Measurements from ENCODE around the gene KRTAP12-1.

Gene KRTAP12-1

GRCh38 chr21:44702973-44703730 is 21.2 kb upstream of the KRTAP12-1 start:
- H3K27me3 ChIP-seq (ENCODE audit: insufficient read depth, low read depth, severe bottlenecking) = no peaks in the 10 kb centered on the region

DNA sequence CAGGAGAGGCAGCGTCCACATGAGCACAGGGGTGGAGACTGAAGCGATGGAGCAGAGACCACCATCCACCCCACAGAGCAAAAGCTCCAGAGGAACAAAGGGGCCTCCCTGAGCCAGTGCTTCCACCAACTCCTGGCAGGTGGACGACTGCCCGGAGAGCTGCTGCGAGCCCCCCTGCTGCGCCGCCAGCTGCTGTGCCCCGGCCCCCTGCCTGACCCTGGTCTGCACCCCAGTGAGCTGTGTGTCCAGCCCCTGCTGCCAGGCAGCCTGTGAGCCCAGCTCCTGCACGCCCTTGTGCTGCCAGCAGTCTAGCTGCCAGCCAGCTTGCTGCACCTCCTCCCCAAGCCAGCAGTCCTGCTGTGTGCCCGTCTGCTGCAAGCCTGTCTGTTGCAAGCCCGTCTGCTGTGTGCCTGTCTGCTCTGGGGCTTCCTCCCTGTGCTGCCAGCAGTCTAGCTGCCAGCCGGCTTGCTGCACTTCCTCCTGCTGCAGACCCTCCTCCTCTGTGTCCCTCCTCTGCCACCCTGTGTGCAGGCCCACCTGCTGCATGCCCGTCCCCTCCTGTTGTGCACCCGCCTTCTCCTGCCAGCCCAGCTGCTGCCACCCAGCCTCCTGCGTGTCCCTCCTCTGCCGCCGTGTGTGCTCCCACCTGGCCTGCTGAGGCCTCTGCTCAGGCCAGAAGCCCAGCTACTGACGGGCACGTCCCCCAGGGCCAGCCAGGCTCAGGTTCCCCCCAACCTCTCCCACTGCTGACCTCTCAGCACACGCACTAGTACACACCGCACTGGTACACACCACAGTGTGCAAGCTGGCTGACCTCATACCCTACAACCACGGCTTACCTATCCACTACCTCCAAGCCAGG is 20.4 kb upstream of the KRTAP12-1 start:
- no peak for TF ChIP-seq CTCF (IDR thresholded peaks at IDR 0.05; ENCODE audit: low read depth, low read length)
- peak; percentile 45 for DNase-seq
- no peaks in the 10 kb centered on the region for H3K27me3 ChIP-seq (ENCODE audit: insufficient read depth, low read depth, severe bottlenecking)
- no peaks in the 10 kb centered on the region for H3K9me3 ChIP-seq (ENCODE audit: severe bottlenecking)
- H3K27ac ChIP-seq = peak overlapping the region; percentile 68
- peak overlapping the region; percentile 34 for H3K4me3 ChIP-seq (ENCODE audit: low read depth, low read length)
- no peaks in the 10 kb centered on the region for H3K36me3 ChIP-seq

More at GRCh38 chr21:44702973-44703730, 21.2 kb upstream of the KRTAP12-1 start:
- H3K27ac ChIP-seq = no peak overlapping the region
- H3K9me3 ChIP-seq (ENCODE audit: severe bottlenecking) = no peaks in the 10 kb centered on the region
- no peaks in the 10 kb centered on the region for H3K36me3 ChIP-seq
- H3K4me3 ChIP-seq (ENCODE audit: low read depth, low read length) = no peak overlapping the region
- DNase-seq = peak; percentile 6
- no peak for TF ChIP-seq CTCF (IDR thresholded peaks at IDR 0.05; ENCODE audit: low read depth, low read length)

- H3K36me3 ChIP-seq = no peaks in the 10 kb centered on the region
- no peak for TF ChIP-seq CTCF (IDR thresholded peaks at IDR 0.05; ENCODE audit: low read depth, low read length)
- no peaks in the 10 kb centered on the region for H3K27me3 ChIP-seq (ENCODE audit: insufficient read depth, low read depth, severe bottlenecking)
Observed at GRCh38 chr21:44701541-44701940, 19.6 kb upstream of the KRTAP12-1 start.

DNA sequence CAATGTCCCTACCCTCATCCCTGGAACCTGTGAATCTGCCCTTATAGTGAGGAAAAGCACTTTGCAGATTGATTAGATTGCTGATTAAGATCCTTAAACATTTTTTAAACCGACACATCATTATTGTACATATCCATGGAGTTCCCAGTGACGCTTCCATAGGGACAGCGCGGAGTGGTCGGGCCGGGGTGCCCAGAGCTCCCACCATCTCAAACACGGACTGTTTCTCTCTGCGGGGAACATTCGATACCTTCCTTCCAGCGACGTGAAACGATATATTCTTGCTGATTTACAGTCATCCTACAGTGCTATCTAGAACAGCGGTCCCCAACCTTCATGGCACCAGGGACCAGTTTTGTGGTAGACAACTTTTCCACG is 19.0 kb upstream of the KRTAP12-1 start:
- H3K27ac ChIP-seq = peak overlapping the region; percentile 68; the same call in 1 of the 2 replicates
- no peak for TF ChIP-seq CTCF (IDR thresholded peaks at IDR 0.05; ENCODE audit: low read depth, low read length)
- no peaks in the 10 kb centered on the region for H3K36me3 ChIP-seq
- DNase-seq = no peak
- H3K27me3 ChIP-seq (ENCODE audit: insufficient read depth, low read depth, severe bottlenecking) = no peaks in the 10 kb centered on the region
- H3K4me3 ChIP-seq (ENCODE audit: low read depth, low read length) = no peak overlapping the region
- no peaks in the 10 kb centered on the region for H3K9me3 ChIP-seq (ENCODE audit: severe bottlenecking)

More at GRCh38 chr21:44701541-44701940, 19.6 kb upstream of the KRTAP12-1 start:
- peak; percentile 74 for DNase-seq
- Histone ChIP-seq H3K27ac (peak overlapping the region; percentile 68), H3K4me3 (ENCODE audit: low read depth, low read length) (peak overlapping the region; percentile 34), H3K9me3 (ENCODE audit: severe bottlenecking) (no peaks in the 10 kb centered on the region)

GRCh38 chr21:44700101-44701022 is 18.4 kb upstream of the KRTAP12-1 start:
- H3K9me3 ChIP-seq (ENCODE audit: severe bottlenecking) = no peaks in the 10 kb centered on the region
- peak; percentile 8 for DNase-seq
- H3K27ac ChIP-seq = no peak overlapping the region; the same call in 1 of the 2 replicates
- no peak overlapping the region for H3K4me3 ChIP-seq (ENCODE audit: low read depth, low read length)
- TF ChIP-seq CTCF (IDR thresholded peaks at IDR 0.05; ENCODE audit: low read depth, low read length) = no peak
- H3K27me3 ChIP-seq (ENCODE audit: insufficient read depth, low read depth, severe bottlenecking) = no peaks in the 10 kb centered on the region
- no peaks in the 10 kb centered on the region for H3K36me3 ChIP-seq
